ENCODE results near the gene TTC34. TPM values are rescaled to one million over a fixed set of nuclear protein-coding genes. Genes with fewer than 3 reads are reported as not detected.
"Not testable (repeated sequence)": the region's sequence is repeated elsewhere in the genome, so short reads cannot be mapped to it uniquely, and the experiment has no call there.

The TTC34 gene
- total RNA-seq, 2 experiments from 2014 or later: 1.5 to 1.6 TPM

- DNase-seq; H3K27me3 Mint-ChIP-seq; H3K4me3 Mint-ChIP-seq; H3K27ac Mint-ChIP-seq; H3K36me3 Mint-ChIP-seq (ENCODE audit: low read depth); H3K9me3 Mint-ChIP-seq; H3K4me1 Mint-ChIP-seq; POLR2A ChIA-PET; CTCF ChIA-PET: not testable (repeated sequence)
These were observed 111.3 kb downstream of the TTC34 start for GRCh38 chr1:2690180-2690579.

DNA sequence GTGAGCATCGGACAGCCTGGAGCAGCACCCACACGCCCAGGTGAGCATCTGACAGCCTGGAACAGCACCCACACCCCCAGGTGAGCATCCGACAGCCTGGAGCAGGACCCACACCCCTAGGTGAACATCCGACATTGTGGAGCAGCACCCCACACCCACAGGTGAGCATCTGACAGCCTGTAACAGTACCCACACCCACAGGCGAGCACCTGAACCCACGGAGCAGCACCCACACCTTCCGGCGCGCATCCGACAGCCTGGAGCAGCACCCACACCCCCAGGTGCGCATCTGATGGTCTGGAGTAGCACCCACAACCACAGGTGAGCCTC lies 113.2 kb downstream of the TTC34 start:
- H3K27ac Mint-ChIP-seq; H3K4me1 Mint-ChIP-seq; H3K4me3 Mint-ChIP-seq; H3K9me3 Mint-ChIP-seq; CTCF ChIA-PET; DNase-seq; POLR2A ChIA-PET; H3K27me3 Mint-ChIP-seq; H3K36me3 Mint-ChIP-seq (ENCODE audit: low read depth): not testable (repeated sequence)

GRCh38 chr1:2687638-2688335 lies 113.7 kb downstream of the TTC34 start:
- not testable (repeated sequence) for H3K9me3 Mint-ChIP-seq

GRCh38 chr1:2687174-2687591 lies 114.3 kb downstream of the TTC34 start:
- H3K4me3 Mint-ChIP-seq; POLR2A ChIA-PET; H3K4me1 Mint-ChIP-seq; CTCF ChIA-PET; H3K9me3 Mint-ChIP-seq; H3K27ac Mint-ChIP-seq; H3K36me3 Mint-ChIP-seq (ENCODE audit: low read depth); H3K27me3 Mint-ChIP-seq: not testable (repeated sequence)
- DNase-seq: peak; percentile 15

More at GRCh38 chr1:2687638-2688335, 113.7 kb downstream of the TTC34 start:
- CTCF ChIA-PET; POLR2A ChIA-PET; H3K27ac Mint-ChIP-seq; H3K36me3 Mint-ChIP-seq (ENCODE audit: low read depth); H3K27me3 Mint-ChIP-seq; H3K4me3 Mint-ChIP-seq; H3K4me1 Mint-ChIP-seq: not testable (repeated sequence)
- DNase-seq: peak; percentile 18

- H3K4me1 Mint-ChIP-seq, POLR2A ChIA-PET, H3K4me3 Mint-ChIP-seq: not testable (repeated sequence)
These were observed 115.2 kb downstream of the TTC34 start for GRCh38 chr1:2686091-2686863.

GRCh38 chr1:2685671-2686070 lies 115.8 kb downstream of the TTC34 start:
- H3K9me3 Mint-ChIP-seq; H3K4me3 Mint-ChIP-seq; H3K27ac Mint-ChIP-seq; H3K36me3 Mint-ChIP-seq (ENCODE audit: low read depth); DNase-seq; H3K27me3 Mint-ChIP-seq; POLR2A ChIA-PET; CTCF ChIA-PET; H3K4me1 Mint-ChIP-seq: not testable (repeated sequence)

More at GRCh38 chr1:2686091-2686863, 115.2 kb downstream of the TTC34 start:
- DNase-seq; CTCF ChIA-PET; H3K9me3 Mint-ChIP-seq; H3K36me3 Mint-ChIP-seq (ENCODE audit: low read depth); H3K27me3 Mint-ChIP-seq; H3K27ac Mint-ChIP-seq: not testable (repeated sequence)

DNA sequence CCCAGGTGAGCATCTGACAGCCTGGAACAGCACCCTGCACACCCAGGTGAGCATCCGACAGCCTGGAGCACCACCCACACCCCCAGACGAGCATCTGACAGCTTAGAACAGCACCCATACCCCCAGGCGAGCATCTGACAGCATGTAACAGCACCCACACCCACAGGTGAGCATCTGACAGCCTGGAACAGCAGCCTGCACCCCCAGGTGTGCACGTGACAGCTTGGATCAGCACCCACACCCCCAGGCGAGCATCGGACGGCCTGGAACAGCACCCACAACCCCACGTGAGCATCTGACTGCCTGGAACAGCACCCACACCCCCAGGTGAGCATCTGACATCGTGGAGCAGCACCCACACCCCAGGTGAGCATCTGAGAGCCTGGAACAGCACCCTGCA lies 116.6 kb downstream of the TTC34 start:
- H3K4me3 Mint-ChIP-seq; POLR2A ChIA-PET; H3K36me3 Mint-ChIP-seq (ENCODE audit: low read depth); H3K27ac Mint-ChIP-seq; H3K27me3 Mint-ChIP-seq; H3K9me3 Mint-ChIP-seq; H3K4me1 Mint-ChIP-seq; CTCF ChIA-PET; DNase-seq: not testable (repeated sequence)

- CTCF ChIA-PET; H3K27ac Mint-ChIP-seq; H3K4me1 Mint-ChIP-seq; H3K9me3 Mint-ChIP-seq; POLR2A ChIA-PET; H3K36me3 Mint-ChIP-seq (ENCODE audit: low read depth); H3K27me3 Mint-ChIP-seq; H3K4me3 Mint-ChIP-seq: not testable (repeated sequence)
- DNase-seq: peak; percentile 39
These were observed 117.5 kb downstream of the TTC34 start for GRCh38 chr1:2684000-2684399.

DNA sequence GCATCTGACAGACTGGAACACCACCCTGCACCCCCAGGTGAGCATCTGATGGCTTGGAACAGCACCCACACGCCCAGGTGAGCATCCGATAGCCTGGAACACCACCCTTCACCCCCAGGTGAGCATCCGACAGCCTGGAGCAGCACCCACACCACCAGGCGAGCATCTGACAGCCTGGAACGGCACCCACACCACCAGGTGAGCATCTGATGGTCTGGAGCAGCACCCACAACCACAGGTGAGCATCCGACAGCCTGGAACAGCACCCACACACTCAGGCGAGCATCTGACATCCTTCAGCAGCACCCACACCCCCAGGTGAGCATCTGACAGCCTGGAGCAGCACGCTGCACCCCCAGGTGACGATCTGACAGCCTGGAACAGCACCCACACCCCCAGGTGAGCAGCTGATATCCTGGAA lies 118.2 kb downstream of the TTC34 start:
- H3K27me3 Mint-ChIP-seq; H3K9me3 Mint-ChIP-seq; H3K27ac Mint-ChIP-seq; H3K36me3 Mint-ChIP-seq (ENCODE audit: low read depth); CTCF ChIA-PET; DNase-seq; POLR2A ChIA-PET; H3K4me3 Mint-ChIP-seq; H3K4me1 Mint-ChIP-seq: not testable (repeated sequence)

GRCh38 chr1:2682879-2683278 lies 118.6 kb downstream of the TTC34 start:
- H3K27me3 Mint-ChIP-seq; POLR2A ChIA-PET; H3K4me3 Mint-ChIP-seq; H3K4me1 Mint-ChIP-seq; DNase-seq; H3K9me3 Mint-ChIP-seq; H3K27ac Mint-ChIP-seq; CTCF ChIA-PET; H3K36me3 Mint-ChIP-seq (ENCODE audit: low read depth): not testable (repeated sequence)

- H3K27ac Mint-ChIP-seq; H3K9me3 Mint-ChIP-seq; H3K36me3 Mint-ChIP-seq (ENCODE audit: low read depth); H3K27me3 Mint-ChIP-seq; POLR2A ChIA-PET; H3K4me1 Mint-ChIP-seq; H3K4me3 Mint-ChIP-seq; CTCF ChIA-PET; DNase-seq: not testable (repeated sequence)
These were observed 124.8 kb downstream of the TTC34 start for GRCh38 chr1:2676726-2677125.

- DNase-seq; H3K4me1 Mint-ChIP-seq; H3K27me3 Mint-ChIP-seq; CTCF ChIA-PET; POLR2A ChIA-PET; H3K9me3 Mint-ChIP-seq; H3K4me3 Mint-ChIP-seq; H3K27ac Mint-ChIP-seq; H3K36me3 Mint-ChIP-seq (ENCODE audit: low read depth): not testable (repeated sequence)
These were observed 129.8 kb downstream of the TTC34 start for GRCh38 chr1:2671656-2672055.

GRCh38 chr1:2659806-2660205 lies 141.7 kb downstream of the TTC34 start:
- H3K4me1 Mint-ChIP-seq; H3K27me3 Mint-ChIP-seq; CTCF ChIA-PET; H3K27ac Mint-ChIP-seq; H3K4me3 Mint-ChIP-seq; H3K9me3 Mint-ChIP-seq; POLR2A ChIA-PET; DNase-seq; H3K36me3 Mint-ChIP-seq (ENCODE audit: low read depth): not testable (repeated sequence)

DNA sequence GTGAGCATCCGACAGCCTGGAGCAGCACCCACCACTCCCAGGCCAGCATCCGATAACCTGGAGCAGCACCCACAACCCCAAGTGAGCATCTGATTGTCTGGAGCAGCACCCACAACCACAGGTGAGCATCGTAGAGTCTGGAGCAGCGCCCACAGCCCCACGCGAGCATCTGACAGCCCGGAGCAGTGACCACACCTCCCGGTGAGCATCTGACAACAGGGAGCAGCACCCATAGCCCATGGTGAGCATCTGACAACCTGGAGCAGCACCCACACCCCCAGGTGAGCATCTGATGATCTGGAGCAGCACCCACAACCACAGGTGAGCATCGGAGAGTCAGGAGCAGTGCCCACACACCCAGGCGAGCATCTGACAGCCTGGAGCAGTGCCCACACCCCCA lies 143.6 kb downstream of the TTC34 start:
- H3K27ac Mint-ChIP-seq; POLR2A ChIA-PET; H3K9me3 Mint-ChIP-seq; DNase-seq; H3K27me3 Mint-ChIP-seq; CTCF ChIA-PET; H3K36me3 Mint-ChIP-seq (ENCODE audit: low read depth); H3K4me3 Mint-ChIP-seq; H3K4me1 Mint-ChIP-seq: not testable (repeated sequence)

Measured in activated CD4-positive, alpha-beta memory T cell treated with anti-CD3 and anti-CD28 coated beads, Interleukin-2, amount 10 ng/mL, durations not matched to agents 7 days and 5 days (primary cell).